Measurements from ENCODE around the gene DNAL4.

The DNAL4 gene

GRCh38 chr22:38756711-38757463 is 37.1 kb downstream of the DNAL4 start:
- FAIRE-seq: no peak

GRCh38 chr22:38755911-38756532 is 37.9 kb downstream of the DNAL4 start, which contains the start of gene SUN2:
Gene SUN2, minus strand, starts transcription at chr22:38755998. Its CDS starts 3,370 bp downstream, at chr22:38752628.
- FAIRE-seq: no peak

GRCh38 chr22:38755155-38755910 is 38.6 kb downstream of the DNAL4 start:
- no peak for FAIRE-seq

- no peak for FAIRE-seq
These were observed 39.2 kb downstream of the DNAL4 start for GRCh38 chr22:38754751-38755154.

GRCh38 chr22:38753948-38754750 is 39.8 kb downstream of the DNAL4 start:
- FAIRE-seq: no peak

GRCh38 chr22:38751422-38752346 is 42.3 kb downstream of the DNAL4 start:
- FAIRE-seq: no peak

GRCh38 chr22:38751066-38751421 is 42.9 kb downstream of the DNAL4 start:
- FAIRE-seq: no peak

GRCh38 chr22:38750638-38751037 is 43.3 kb downstream of the DNAL4 start:
- FAIRE-seq: no peak

- FAIRE-seq: no peak
These were observed 43.8 kb downstream of the DNAL4 start for GRCh38 chr22:38750104-38750503.

- FAIRE-seq: no peak
These were observed 45.3 kb downstream of the DNAL4 start for GRCh38 chr22:38748487-38749136.

- no peak for FAIRE-seq
These were observed 48.1 kb downstream of the DNAL4 start for GRCh38 chr22:38745676-38746460.

- no peak for FAIRE-seq
These were observed 49.0 kb downstream of the DNAL4 start for GRCh38 chr22:38744981-38745380.

- FAIRE-seq: no peak
These were observed 51.6 kb downstream of the DNAL4 start for GRCh38 chr22:38742176-38742942.

GRCh38 chr22:38741576-38741975 is 52.4 kb downstream of the DNAL4 start:
- FAIRE-seq: no peak

- no peak for FAIRE-seq
These were observed 52.8 kb downstream of the DNAL4 start for GRCh38 chr22:38741166-38741565.

GRCh38 chr22:38740754-38741153 is 53.2 kb downstream of the DNAL4 start:
- FAIRE-seq: no peak

- FAIRE-seq: no peak
These were observed 53.7 kb downstream of the DNAL4 start for GRCh38 chr22:38740116-38740723.

- no peak for FAIRE-seq
These were observed 54.5 kb downstream of the DNAL4 start for GRCh38 chr22:38739300-38740055.
